HG02973 (cell line): Measurements from ENCODE around the gene TLR3.
A peak's percentile ranks its signal among the peaks of the same experiment; 100 is the strongest.

Experiments used
- ATAC-seq: cut with Tn5 transposase; IDR thresholded peaks from one replicate; pipeline ENCODE4 v1.9.1; 2021; ENCODE audit warnings: moderate library complexity; ENCODE audit not compliant: unreplicated experiment

TLR3 gene

GRCh38 chr4:186104890-186105646 lies 36.1 kb downstream of the TLR3 start:
- ATAC-seq: peak; percentile 41

- ATAC-seq: no peak
Measured at GRCh38 chr4:186105647-186106321, 36.8 kb downstream of the TLR3 start.

GRCh38 chr4:186107947-186108346 lies 39.0 kb downstream of the TLR3 start:
- ATAC-seq: no peak

- no peak for ATAC-seq
Measured at GRCh38 chr4:186108391-186108790, 39.4 kb downstream of the TLR3 start.

GRCh38 chr4:186109245-186109644 lies 40.3 kb downstream of the TLR3 start:
- no peak for ATAC-seq

- no peak for ATAC-seq
Measured at GRCh38 chr4:186116697-186117096, 47.7 kb downstream of the TLR3 start.

GRCh38 chr4:186118582-186118981 lies 49.6 kb downstream of the TLR3 start:
- no peak for ATAC-seq

- ATAC-seq: no peak
Measured at GRCh38 chr4:186121057-186121456, 52.1 kb downstream of the TLR3 start.

- ATAC-seq: no peak
Measured at GRCh38 chr4:186128842-186129241, 59.9 kb downstream of the TLR3 start.

GRCh38 chr4:186131935-186132334 lies 63.0 kb downstream of the TLR3 start:
- ATAC-seq: no peak

DNA sequence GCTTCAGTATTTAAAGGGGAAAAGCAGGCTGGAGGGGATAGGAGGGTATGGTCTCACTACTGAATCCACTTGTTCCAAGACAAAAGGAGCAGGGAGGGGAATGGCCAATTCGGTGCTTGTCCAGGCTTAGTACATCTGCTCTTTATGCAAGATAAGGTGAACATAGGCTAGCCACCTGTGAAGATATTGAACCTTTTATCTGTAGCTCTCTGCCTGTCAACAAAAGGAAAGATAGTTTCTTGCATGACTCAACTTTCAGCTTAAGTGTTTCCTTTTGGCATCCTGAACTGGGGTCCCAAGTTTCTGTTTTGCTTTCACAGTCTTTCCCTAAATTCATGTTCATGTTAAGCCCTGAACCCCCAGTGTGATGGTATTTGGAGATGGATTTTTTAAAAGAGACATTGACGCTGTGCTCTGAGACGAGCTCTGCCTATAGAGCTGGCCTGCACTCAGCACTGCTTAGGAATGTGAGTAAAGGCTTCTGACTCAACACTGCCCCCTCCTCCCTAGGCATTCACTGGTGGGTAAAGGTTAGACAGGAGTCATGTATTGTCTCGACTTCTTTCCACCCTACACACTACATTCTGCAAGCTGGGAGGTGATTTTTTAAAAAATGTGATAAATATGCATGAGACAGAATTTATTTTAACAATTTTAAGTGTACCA lies 63.8 kb downstream of the TLR3 start:
- no peak for ATAC-seq

- peak; percentile 99 for ATAC-seq
Measured at GRCh38 chr4:186134257-186134656, 65.3 kb downstream of the TLR3 start.

GRCh38 chr4:186134861-186135260 lies 65.9 kb downstream of the TLR3 start:
- no peak for ATAC-seq

GRCh38 chr4:186137196-186137794 lies 68.3 kb downstream of the TLR3 start:
- peak; percentile 45 for ATAC-seq
